HL-60/S4 treated with phorbol 12-myristate 13-acetate at 8.2 ng/mL for 4 days and 3 days (cell line): Measurements from ENCODE around the gene SOCS3.

Experiments
- in situ Hi-C: fragments of 300-500 bp; cut with MboI; formaldehyde crosslinking; loops from 2 replicates; pipeline ENCODE4 v1.15.0; 2022; ENCODE audit warnings: low sequenced_read_pairs

SOCS3 gene

GRCh38 chr17:78368854-78369495 is 9.1 kb upstream of the SOCS3 start:
- in situ Hi-C loops = loop anchor here (10.0 kb wide), 1 partner anchor 56 kb away; no protein-coding TSS in a partner anchor

- in situ Hi-C loops = loop anchor here (10.0 kb wide), 1 partner anchor 56 kb away; no protein-coding TSS in a partner anchor
Measured at GRCh38 chr17:78368348-78368747, 8.5 kb upstream of the SOCS3 start.

GRCh38 chr17:78367193-78367592 is 7.3 kb upstream of the SOCS3 start:
- in situ Hi-C loops = loop anchor here (10.0 kb wide), 1 partner anchor 58 kb away; no protein-coding TSS in a partner anchor

- in situ Hi-C loops = loop anchor here (10.0 kb wide), 1 partner anchor 59 kb away; no protein-coding TSS in a partner anchor
Measured at GRCh38 chr17:78366109-78366848, 6.4 kb upstream of the SOCS3 start.

- in situ Hi-C loops = loop anchor here (10.0 kb wide), 1 partner anchor 59 kb away; no protein-coding TSS in a partner anchor
Measured at GRCh38 chr17:78365561-78366108, 5.8 kb upstream of the SOCS3 start.

GRCh38 chr17:78364436-78365281 is 4.8 kb upstream of the SOCS3 start:
- in situ Hi-C loops = loop anchor here (10.0 kb wide), 1 partner anchor 60 kb away; no protein-coding TSS in a partner anchor

GRCh38 chr17:78362671-78363070 is 2.8 kb upstream of the SOCS3 start:
- in situ Hi-C loops = loop anchor here (10.0 kb wide), 1 partner anchor 62 kb away; no protein-coding TSS in a partner anchor

GRCh38 chr17:78362232-78362631 is 2.4 kb upstream of the SOCS3 start:
- in situ Hi-C loops = loop anchor here (10.0 kb wide), 1 partner anchor 63 kb away; no protein-coding TSS in a partner anchor

GRCh38 chr17:78361225-78361701 is 1.4 kb upstream of the SOCS3 start:
- in situ Hi-C loops = loop anchor here (10.0 kb wide), 1 partner anchor 64 kb away; no protein-coding TSS in a partner anchor

- in situ Hi-C loops = loop anchor here (10.0 kb wide), 1 partner anchor 64 kb away; no protein-coding TSS in a partner anchor
Measured at GRCh38 chr17:78360371-78361224, 721 bp upstream of the SOCS3 start.

- in situ Hi-C loops = no loop called here
Measured at GRCh38 chr17:78359321-78359996, 418 bp downstream of the SOCS3 start.

- in situ Hi-C loops = no loop called here
Measured at GRCh38 chr17:78358538-78359320, 1.1 kb downstream of the SOCS3 start.

- in situ Hi-C loops = no loop called here
Measured at GRCh38 chr17:78357672-78358537, 2.0 kb downstream of the SOCS3 start.

- in situ Hi-C loops = no loop called here
Measured at GRCh38 chr17:78357177-78357586, 2.7 kb downstream of the SOCS3 start.

GRCh38 chr17:78356101-78356713 is 3.7 kb downstream of the SOCS3 start:
- in situ Hi-C loops = no loop called here

- in situ Hi-C loops = no loop called here
Measured at GRCh38 chr17:78355701-78356100, 4.2 kb downstream of the SOCS3 start.
